Activated naive CD4-positive, alpha-beta T cell treated with anti-CD3 and anti-CD28 coated beads for 36 hours (primary cell): ENCODE results near the gene FBXW12. TPM values are rescaled to one million over a fixed set of nuclear protein-coding genes. Genes with fewer than 3 reads are reported as not detected.

Experiments
- CTCF ChIA-PET: fragments of 350-600 bp; sonication (Branson Sonifier 250); formaldehyde crosslinking; loops from one replicate; lab custom pipeline; 2021; ENCODE audit warnings: antibody characterized with exemption; lab: Charles Lee
- DNase-seq: peaks from one replicate; pipeline ENCODE4 v3.0.0-alpha.2; 2020
- H3K27ac Mint-ChIP-seq: one replicate; pipeline ENCODE4 v1.8.0; 2021; ENCODE audit warnings: mild to moderate bottlenecking, mixed read lengths
- H3K27me3 Mint-ChIP-seq: one replicate; pipeline ENCODE4 v1.8.0; 2021; ENCODE audit warnings: low read depth, mixed read lengths
- H3K36me3 Mint-ChIP-seq: one replicate; pipeline ENCODE4 v1.8.0; 2021; ENCODE audit warnings: low read depth, mixed read lengths
- H3K4me1 Mint-ChIP-seq: one replicate; pipeline ENCODE4 v1.8.0; 2021; ENCODE audit warnings: low read depth, mixed read lengths
- H3K4me3 Mint-ChIP-seq: one replicate; pipeline ENCODE4 v1.8.0; 2021; ENCODE audit warnings: mild to moderate bottlenecking, moderate library complexity, mixed read lengths
- H3K9me3 Mint-ChIP-seq: one replicate; pipeline ENCODE4 v1.8.0; 2021; ENCODE audit warnings: mixed read lengths
- intact Hi-C: fragments of 100-400 bp; cut with micrococcal nuclease; formaldehyde crosslinking; loops from one replicate; pipeline ENCODE4 v1.15.1; 2023
- total RNA-seq, 2 experiments: library from RNA; stranded (reverse); gene quantifications; one replicate each; pipeline ENCODE4 v1.2.3, GENCODE V29; 2021

The FBXW12 gene
- total RNA-seq, 2 experiments from 2014 or later: not detected

DNA sequence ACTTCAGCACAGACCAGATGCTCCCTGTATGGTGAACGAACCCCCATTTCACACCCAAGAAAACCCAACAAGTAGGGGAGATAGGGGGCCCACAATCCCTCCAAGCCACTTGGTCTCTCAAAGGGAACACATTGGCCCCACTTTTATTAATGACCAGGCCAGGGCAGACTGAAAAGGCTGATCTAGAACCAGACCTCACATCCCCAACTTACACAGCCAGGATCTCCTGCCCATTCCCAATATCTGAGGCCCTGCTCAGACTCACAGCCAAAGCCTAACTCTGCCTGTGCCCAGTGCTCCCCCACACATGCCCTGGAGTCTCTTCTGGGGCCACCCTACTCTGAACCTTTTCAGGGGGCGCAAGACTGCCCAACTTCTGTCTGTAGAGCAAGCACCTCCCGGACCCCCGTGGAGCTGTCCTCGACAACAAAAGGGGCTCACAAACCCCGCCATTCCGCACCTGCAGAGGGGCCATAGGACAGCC, 56.1 kb downstream of the FBXW12 start:
- intact Hi-C loops: no loop called here
- no peaks in the 10 kb centered on the region for H3K9me3 Mint-ChIP-seq

DNA sequence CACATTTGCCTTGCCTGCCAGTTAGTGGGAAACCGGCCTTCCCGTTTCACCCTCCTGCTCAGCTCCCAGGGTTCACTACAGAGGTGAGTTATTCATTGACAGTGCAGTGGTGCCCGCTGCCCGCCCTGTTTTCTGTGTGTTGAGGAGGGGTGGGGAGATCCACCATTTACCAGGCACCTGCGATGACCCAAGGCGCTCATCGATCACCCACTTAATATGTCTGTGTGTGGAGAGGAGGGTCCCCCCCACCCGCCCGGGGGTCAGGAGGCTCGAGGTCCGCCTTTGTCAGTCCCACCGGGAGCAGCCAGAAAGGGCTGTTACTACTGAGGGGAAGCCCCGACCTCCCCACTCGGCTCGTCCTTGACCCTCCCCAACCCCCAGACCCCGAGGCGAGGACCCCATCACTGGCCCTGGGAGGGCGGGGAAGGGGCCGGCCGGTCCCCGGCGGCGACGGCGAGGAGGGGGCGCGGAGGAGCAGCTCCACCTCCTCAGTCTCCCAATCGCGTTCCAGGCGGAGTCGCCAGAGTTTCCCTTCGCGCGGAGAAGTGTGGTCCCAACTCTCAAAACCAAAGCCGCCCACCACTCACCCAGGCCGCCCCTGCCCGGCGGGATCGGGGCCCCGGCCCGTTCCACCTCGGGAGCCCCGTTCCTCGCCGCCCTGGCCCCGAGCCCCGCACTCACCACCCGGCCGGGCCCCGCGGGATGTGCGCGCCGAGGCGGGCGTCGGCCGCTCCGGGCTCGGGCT, 56.7 kb downstream of the FBXW12 start:
- Mint-ChIP-seq H3K36me3 (peaks cover 14% of the 10 kb centered on the region), H3K9me3 (no peaks in the 10 kb centered on the region), H3K4me1 (peaks cover 11% of the 10 kb centered on the region), H3K4me3 (peak overlapping the region; percentile 44), H3K27ac (no peak overlapping the region), H3K27me3 (peaks cover 7% of the 10 kb centered on the region)
- CTCF ChIA-PET: interaction anchor here (3.8 kb wide), 1 partner anchor 8 kb away, joined by 22 read pairs; no protein-coding TSS in a partner anchor
- no peak for DNase-seq
- intact Hi-C loops: no loop called here

More for the DNA sequence above, 56.1 kb downstream of the FBXW12 start:
- CTCF ChIA-PET: interaction anchor here (3.8 kb wide), 1 partner anchor 8 kb away, joined by 22 read pairs; no protein-coding TSS in a partner anchor
- peaks cover 7% of the 10 kb centered on the region for H3K27me3 Mint-ChIP-seq
- no peak for DNase-seq
- no peak overlapping the region for H3K27ac Mint-ChIP-seq
- H3K4me3 Mint-ChIP-seq: peak overlapping the region; percentile 44
- peaks cover 13% of the 10 kb centered on the region for H3K36me3 Mint-ChIP-seq
- H3K4me1 Mint-ChIP-seq: peaks cover 11% of the 10 kb centered on the region

DNA sequence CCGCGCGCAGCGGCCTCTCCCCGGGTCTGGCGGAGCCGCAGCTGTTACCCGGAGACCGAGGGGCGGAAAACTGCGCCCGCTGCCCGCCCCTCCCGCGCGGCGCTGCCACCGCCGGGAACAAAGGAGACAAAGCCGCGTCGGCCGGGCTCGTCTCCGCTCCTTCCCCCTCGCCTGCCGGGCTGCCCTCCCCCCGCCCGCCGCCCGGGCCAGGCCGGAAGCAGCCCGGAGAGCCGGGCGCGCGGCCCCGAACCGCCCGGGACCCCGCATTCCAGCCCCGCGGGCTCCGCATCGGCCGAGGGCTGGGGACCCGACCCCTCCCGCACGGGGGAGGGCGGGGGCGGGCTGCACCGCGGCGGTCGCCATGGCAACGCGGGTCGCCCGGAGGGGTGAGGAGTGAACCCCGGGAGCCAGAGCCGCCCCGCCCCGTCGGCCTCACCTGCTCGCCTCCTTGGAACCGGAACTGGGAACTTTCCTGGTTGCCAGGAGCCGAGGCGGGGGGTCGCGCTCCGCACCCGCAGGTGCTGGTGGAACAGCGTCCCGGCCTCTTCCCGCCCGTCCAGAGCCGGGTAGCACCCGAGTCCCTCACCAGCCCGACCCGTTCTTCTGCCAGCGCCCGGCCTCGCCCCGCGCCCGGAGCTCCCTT, 57.4 kb downstream of the FBXW12 start:
- CTCF ChIA-PET: interaction anchor here (1.8 kb wide), 1 partner anchor 11 kb away, joined by 6 read pairs; the partner anchor contains the start of genes CCDC51 and TMA7
- Mint-ChIP-seq H3K4me3 (peak overlapping the region; percentile 72), H3K4me1 (peaks cover 15% of the 10 kb centered on the region), H3K27ac (no peak overlapping the region), H3K27me3 (peaks cover 7% of the 10 kb centered on the region), H3K9me3 (no peaks in the 10 kb centered on the region), H3K36me3 (peaks cover 18% of the 10 kb centered on the region)
- intact Hi-C loops: no loop called here
- DNase-seq: peak; percentile 49

DNA sequence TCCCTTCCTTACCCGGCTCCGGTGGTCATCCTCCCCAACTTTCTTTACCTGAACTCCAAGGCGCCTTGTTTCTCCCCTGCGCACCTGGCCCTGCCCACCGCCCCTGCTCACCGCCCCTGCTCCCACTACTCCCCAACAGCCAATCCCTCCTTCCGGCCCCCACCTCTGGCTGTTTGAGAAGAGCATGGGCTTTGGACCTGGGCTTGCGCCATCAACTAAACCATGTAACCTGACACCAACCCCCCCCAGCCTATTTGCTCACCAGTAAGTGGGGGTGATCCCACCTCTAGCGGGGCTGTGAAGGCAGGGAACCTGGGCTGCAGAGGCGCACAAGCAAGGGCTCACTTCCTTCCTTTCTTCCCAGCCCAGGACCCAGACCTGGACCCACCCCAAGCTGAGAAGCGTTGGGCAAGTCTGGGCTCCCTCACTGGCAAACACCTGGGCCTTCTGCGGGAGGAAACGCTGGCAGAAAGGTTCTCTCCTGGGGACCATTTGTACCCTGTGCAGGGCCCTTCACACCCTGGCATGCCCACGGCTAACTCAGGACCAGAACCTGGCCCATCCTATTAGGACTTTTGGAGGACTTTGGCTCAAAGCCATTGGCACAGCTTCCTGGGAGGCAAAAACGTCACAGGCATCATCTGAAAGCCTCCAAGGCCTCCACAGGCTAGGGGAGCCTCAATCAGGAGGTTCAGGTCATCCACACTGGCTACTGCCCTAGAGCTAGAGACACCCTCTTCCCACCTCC, 58.1 kb downstream of the FBXW12 start, which contains the start of gene PLXNB1:
Gene PLXNB1, minus strand, starts transcription at position 127 of the 748 bp plus-strand sequence. CDS start 5,475 bp downstream, outside the sequence.
- peaks cover 19% of the 10 kb centered on the region for H3K4me1 Mint-ChIP-seq
- H3K9me3 Mint-ChIP-seq: no peaks in the 10 kb centered on the region
- intact Hi-C loops: no loop called here
- DNase-seq: peak; percentile 28
- CTCF ChIA-PET: interaction anchor here (1.5 to 1.8 kb wide), 2 partner anchors 10 to 29 kb away, joined by 6 read pairs; partner anchors contain the start of genes CCDC51 and TMA7
- peaks cover 7% of the 10 kb centered on the region for H3K27me3 Mint-ChIP-seq
- peaks cover 18% of the 10 kb centered on the region for H3K36me3 Mint-ChIP-seq
- peak within 1 kb of the TSS; percentile 72 for H3K4me3 Mint-ChIP-seq
- H3K27ac Mint-ChIP-seq: no peak within 1 kb of the TSS

DNA sequence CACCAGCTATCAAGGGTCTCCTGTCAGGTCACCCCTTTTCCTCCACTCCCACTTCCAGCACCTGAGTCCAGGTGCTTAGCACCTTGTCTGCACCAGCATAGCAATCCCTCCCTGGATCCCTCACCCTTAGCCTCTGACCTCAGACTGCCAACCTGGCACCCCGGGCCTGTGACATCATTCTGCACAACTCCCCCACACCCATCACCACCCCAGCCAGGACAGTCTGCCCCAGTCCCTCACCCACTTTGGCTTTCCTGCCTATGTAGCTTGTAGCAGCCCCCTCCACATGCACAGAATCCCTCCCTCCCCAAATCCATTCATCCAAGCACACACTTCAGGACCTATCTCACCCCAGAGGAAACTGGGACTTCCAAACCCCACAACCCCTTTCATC, 58.7 kb downstream of the FBXW12 start:
- intact Hi-C loops: no loop called here
- DNase-seq: no peak
- peaks cover 23% of the 10 kb centered on the region for H3K4me1 Mint-ChIP-seq
- no peaks in the 10 kb centered on the region for H3K9me3 Mint-ChIP-seq
- peak overlapping the region; percentile 72 for H3K4me3 Mint-ChIP-seq
- H3K36me3 Mint-ChIP-seq: peaks cover 18% of the 10 kb centered on the region
- CTCF ChIA-PET: interaction anchor here (1.5 to 1.8 kb wide), 2 partner anchors 9 to 30 kb away, joined by 6 read pairs; partner anchors contain the start of genes CCDC51 and TMA7
- H3K27me3 Mint-ChIP-seq: peaks cover 7% of the 10 kb centered on the region
- no peak overlapping the region for H3K27ac Mint-ChIP-seq

DNA sequence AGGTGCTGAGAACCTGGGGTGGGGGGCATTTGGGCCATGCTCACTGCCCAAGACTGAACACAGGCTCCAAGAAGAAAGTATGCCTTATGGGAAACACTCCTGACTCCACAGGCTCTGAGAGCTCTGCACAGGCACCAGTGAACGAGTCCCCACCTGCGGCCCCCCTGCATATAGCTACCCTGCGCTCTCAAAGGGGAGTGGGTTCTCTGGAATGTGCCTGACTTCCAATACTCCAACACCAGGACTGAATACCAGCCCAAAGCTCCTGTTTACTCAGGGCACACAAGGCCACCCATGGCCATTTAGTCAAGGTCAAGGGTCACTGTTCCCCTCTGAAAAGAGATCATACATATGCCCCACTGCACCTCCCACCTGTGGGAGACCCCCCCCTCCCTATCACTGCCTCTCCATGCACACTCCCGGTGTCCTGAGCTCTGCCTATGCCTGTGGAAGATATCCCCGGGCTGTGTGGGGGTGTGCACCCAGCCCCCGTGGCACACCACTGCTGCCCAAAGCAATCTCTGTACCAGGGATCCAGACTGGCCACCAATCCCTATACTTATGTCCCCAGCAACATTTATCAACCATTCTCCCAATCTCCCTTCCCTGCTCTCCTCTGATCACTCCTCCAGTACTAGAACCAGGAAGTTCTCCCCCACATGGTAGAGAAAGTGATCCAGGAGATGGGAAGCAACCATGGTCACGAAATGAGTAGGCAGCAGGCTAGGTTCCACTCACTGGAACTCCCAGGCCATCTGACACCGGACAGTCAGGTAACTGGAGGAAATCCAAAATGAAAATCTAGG, 59.4 kb downstream of the FBXW12 start:
- intact Hi-C loops: no loop called here
- Mint-ChIP-seq H3K4me1 (peaks cover 23% of the 10 kb centered on the region), H3K4me3 (no peak overlapping the region), H3K9me3 (no peaks in the 10 kb centered on the region), H3K27me3 (peaks cover 7% of the 10 kb centered on the region), H3K27ac (peak overlapping the region; percentile 48), H3K36me3 (peaks cover 18% of the 10 kb centered on the region)
- CTCF ChIA-PET: interaction anchor here (0.8 to 1.8 kb wide), 4 partner anchors 9 to 124 kb away, joined by 6 to 10 read pairs (median 6); partner anchors contain the start of genes CCDC51 and TMA7
- no peak for DNase-seq

DNA sequence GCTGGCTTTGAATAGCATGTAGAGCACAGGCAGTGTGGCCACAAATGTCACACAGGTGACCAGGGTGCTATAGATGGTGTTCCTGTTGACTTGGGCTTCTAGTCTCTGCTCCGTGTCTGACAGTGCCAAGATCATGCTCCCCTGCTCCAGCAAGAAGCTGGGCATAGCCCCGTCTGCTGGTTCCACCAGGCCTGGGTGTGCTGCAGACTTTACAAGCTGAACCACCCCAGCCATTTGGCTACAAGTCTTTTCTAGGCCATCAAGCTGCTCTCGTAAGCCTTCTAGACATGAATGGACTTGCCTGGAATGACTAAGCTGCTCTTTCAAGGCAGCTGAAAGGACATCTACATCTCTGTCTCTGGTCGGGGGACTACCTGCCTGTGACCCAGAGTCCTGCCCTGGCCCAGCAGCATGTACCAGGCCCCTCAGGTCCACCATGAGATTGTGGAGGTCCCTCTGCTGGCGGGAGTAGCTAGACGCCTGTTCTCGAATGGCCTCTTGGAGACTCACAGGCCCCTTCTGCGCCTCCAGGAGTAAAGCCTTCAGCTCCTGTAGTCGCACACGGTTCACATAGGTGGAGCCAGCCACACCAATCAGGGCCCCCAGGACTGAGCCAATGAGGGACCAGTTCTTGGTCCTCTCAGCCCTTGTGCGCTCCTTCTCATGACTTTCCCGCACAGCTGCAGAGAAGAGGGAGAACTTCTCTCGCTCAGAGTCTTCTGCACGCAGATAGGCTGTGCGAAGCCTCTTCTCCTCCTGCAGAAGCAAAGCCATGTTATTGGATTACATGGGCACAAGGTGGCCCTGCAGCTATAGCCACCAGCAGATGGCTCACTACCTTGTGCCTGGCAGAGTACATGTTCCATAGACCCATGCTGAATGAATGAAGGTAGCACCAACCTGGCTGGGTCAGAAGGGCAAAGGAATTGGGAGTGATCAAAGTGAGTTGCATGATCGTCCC, 60.7 kb downstream of the FBXW12 start:
- Mint-ChIP-seq H3K27ac (peak overlapping the region; percentile 22), H3K27me3 (peaks cover 7% of the 10 kb centered on the region), H3K9me3 (no peaks in the 10 kb centered on the region), H3K4me1 (peaks cover 25% of the 10 kb centered on the region), H3K36me3 (peaks cover 18% of the 10 kb centered on the region), H3K4me3 (no peak overlapping the region)
- CTCF ChIA-PET: interaction anchor here (0.5 to 6.1 kb wide), 9 partner anchors 12 to 365 kb away, joined by 3 to 72 read pairs (median 4); partner anchors contain the start of gene PFKFB4
- no peak for DNase-seq
- intact Hi-C loops: no loop called here

DNA sequence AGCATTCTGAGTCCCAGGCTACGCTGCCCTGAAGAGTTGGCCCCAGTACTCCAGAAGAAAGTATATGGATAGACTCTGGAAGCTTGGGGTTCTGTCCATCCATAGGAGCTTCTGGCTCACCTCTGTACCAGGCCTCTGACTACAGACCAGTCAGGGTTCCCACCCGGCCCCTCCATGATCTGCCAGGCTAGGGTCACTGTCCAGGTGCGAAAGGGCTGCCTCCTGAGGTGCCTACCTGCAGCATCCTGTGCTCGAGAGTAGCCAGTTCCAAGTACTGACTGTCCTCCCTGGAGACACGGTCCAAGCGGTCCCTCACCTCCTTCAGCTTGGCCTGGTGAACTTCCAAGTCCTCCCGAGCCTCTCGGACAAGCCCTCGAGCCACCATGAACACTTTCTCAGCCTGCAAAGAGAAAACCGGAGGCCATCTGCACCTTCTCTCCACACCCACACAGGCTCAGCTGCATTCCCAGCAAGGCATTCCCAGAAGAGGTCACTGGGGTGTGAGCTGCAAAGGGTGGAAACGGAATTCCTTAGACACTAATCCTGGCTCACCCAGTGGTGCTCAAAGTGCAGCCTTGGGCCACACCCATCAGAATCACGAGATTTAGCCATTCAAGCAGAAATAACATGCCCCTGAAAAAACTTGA, 61.6 kb downstream of the FBXW12 start:
- Mint-ChIP-seq H3K27me3 (no peaks in the 10 kb centered on the region), H3K36me3 (peaks cover 18% of the 10 kb centered on the region), H3K4me1 (peaks cover 33% of the 10 kb centered on the region), H3K27ac (no peak overlapping the region), H3K4me3 (no peak overlapping the region), H3K9me3 (no peaks in the 10 kb centered on the region)
- DNase-seq: no peak
- intact Hi-C loops: no loop called here
- CTCF ChIA-PET: interaction anchor here (0.5 to 6.1 kb wide), 9 partner anchors 11 to 311 kb away, joined by 3 to 72 read pairs (median 4); partner anchors contain the start of gene PFKFB4

DNA sequence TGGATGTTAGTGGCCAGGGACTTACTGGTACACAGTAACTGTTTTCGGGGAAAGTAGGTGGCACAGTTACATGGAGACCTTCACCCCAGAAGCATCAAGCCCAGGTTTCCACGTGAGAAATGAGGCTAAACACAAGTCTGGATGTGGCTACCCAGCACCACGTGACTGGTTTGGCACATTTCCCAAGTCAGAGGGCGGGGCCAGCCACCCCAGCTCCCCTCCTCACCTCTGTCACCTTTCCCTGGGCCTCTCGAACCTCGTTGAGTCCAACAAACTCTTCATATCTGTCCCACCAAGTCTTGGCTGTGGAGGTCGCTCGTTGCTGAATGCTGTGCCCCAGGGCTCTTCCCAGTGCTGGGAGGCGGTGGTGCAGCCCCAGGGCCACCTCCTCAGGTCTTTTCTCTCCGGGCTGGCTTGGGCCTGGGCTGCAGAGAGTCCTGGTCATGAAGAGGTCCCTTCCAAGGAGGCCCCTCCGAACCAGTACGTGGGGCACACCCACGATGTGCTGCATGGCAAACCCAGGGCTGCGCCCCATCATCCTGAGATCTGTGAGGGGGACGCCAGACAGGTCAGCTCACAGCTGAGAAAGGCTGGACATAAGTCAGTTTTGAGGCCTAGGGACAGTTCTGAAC, 62.7 kb downstream of the FBXW12 start:
- intact Hi-C loops: no loop called here
- H3K4me1 Mint-ChIP-seq: peaks cover 40% of the 10 kb centered on the region
- CTCF ChIA-PET: interaction anchor here (0.6 to 6.1 kb wide), 10 partner anchors 16 to 485 kb away, joined by 3 to 72 read pairs (median 5); partner anchors contain the start of gene PFKFB4
- peaks cover 18% of the 10 kb centered on the region for H3K36me3 Mint-ChIP-seq
- H3K27me3 Mint-ChIP-seq: no peaks in the 10 kb centered on the region
- H3K27ac Mint-ChIP-seq: no peak overlapping the region
- no peak for DNase-seq
- no peak overlapping the region for H3K4me3 Mint-ChIP-seq
- no peaks in the 10 kb centered on the region for H3K9me3 Mint-ChIP-seq
